ENCODE results near the gene LY6G5B.

The LY6G5B gene

GRCh38 chr6:31713991-31714684, 44.4 kb downstream of the LY6G5B start:
- DNase-seq (ENCODE audit: extremely low read depth in 1 of 2, low read depth in 1 of 2), result no peak

GRCh38 chr6:31715022-31715958, 45.5 kb downstream of the LY6G5B start, which contains the start of gene LY6G6D:
Gene LY6G6D (plus strand): TSS chr6:31715348. CDS start chr6:31715356, 8 bp downstream.
- DNase-seq (ENCODE audit: extremely low read depth in 1 of 2, low read depth in 1 of 2), result no peak

- no peak for DNase-seq (ENCODE audit: extremely low read depth in 1 of 2, low read depth in 1 of 2)
Measured at GRCh38 chr6:31717499-31718222, 47.9 kb downstream of the LY6G5B start.

DNA sequence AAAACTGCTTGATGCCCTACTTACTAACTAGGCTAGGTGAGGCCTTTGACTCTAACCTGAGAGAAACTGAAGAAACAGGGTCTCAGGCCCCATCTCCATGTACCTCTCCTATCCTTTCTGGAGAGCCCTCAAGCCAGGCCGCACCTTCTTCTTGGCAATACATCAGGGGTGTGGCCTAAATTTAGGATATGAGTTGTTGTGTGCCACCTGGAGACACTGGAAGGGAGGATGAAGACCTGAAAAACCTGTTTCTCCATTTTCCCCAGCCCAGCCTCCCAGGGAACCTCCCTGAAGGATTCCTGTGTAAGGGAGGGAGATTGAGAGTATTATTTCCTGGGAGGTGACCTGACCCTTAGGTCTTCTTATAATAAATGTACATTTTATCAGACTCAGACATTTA, 48.5 kb downstream of the LY6G5B start:
- no peak for DNase-seq (ENCODE audit: extremely low read depth in 1 of 2, low read depth in 1 of 2)

- no peak for DNase-seq (ENCODE audit: extremely low read depth in 1 of 2, low read depth in 1 of 2)
Measured at GRCh38 chr6:31719001-31719400, 49.2 kb downstream of the LY6G5B start.

DNA sequence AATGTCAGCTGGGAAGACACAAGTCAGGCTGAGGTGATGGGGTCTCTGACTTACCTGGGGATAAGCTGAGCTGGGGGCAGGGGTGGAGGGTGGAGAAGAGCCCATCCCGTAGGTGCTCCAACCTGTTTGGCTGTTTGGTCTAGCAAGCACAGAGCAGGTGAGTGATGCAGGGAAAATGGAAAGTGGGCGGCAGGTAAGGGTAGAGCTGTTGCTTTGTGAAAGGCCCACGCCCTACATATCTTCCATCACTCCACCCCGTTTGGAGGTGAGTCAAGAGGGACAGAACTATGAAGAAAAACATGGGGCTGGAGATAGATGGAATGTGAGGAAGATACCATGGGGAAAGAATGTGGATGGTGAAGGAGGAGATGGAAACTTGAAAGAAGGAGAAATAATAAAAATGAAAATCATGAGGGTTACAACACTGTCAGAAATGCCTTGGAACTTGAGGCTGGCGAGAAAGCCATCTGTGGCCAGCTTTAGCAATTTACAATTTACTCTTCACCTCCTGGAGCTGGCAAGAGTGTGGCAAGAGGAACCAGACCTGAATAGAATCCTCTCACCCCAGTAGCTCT, 50.5 kb downstream of the LY6G5B start:
- DNase-seq (ENCODE audit: extremely low read depth in 1 of 2, low read depth in 1 of 2), result no peak

DNA sequence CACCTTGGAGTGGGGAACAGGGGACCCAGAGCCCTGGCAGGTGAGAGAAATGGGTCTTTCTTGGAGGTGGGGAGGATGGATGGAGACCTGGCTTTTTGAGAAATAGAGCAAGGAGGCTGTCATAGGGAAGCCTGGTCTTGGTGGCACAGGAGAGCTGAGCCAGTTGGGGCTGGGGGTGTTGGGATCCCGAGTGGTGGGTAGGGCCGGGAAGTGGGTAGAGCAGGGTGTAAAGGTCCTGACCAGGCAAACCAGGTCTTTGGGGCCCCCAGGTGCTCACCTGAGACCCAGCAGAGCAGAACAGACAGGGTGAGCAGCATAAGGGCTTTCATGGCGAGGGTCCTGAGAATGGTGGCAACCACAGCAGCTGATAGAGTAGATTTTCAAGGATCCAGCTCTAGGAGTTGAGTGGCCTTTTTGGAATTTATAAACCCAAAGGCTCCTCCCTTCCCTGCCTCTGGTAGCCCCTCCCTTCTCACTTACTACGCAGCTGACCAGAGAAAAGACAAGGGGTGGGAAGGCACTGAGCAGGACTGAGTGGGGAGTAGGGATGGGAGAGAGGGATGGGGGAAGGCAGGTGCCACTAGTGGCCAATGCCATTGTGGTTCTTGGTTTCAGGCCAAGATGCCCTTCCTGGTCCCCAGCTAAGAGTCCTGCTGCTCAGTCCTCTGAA, 51.7 kb downstream of the LY6G5B start, which contains the start of gene LY6G6C:
TSS of gene LY6G6C (minus strand) at position 396 of the 670 bp plus-strand sequence. CDS start at position 329, 67 bp downstream.
- no peak for DNase-seq (ENCODE audit: extremely low read depth in 1 of 2, low read depth in 1 of 2)

GRCh38 chr6:31722173-31722572, 52.4 kb downstream of the LY6G5B start:
- no peak for DNase-seq (ENCODE audit: extremely low read depth in 1 of 2, low read depth in 1 of 2)

Data from stimulated activated CD8-positive, alpha-beta memory T cell treated with anti-CD3 and anti-CD28 coated beads, Interleukin-7, amount 100 ng/mL, for 48 hours (primary cell).